ENCODE results near the gene PDIA4. TPM values are rescaled to one million over a fixed set of nuclear protein-coding genes. Genes with fewer than 3 reads are reported as not detected.
"Not testable (repeated sequence)": the region's sequence is repeated elsewhere in the genome, so short reads cannot be mapped to it uniquely, and the experiment has no call there.

PDIA4 gene
- total RNA-seq, 1 experiment from 2014 or later: 281 TPM

GRCh38 chr7:148982654-148983199, 45.6 kb downstream of the PDIA4 start:
- no peak overlapping the region for H3K27ac ChIP-seq (ENCODE audit: low read length)
- peak overlapping the region; percentile 65 to 80 for H3K4me3 ChIP-seq (ENCODE audit: low read depth in 2 of 2, low read length in 2 of 2)
- intact Hi-C loops (cut with micrococcal nuclease; ENCODE audit: unreplicated experiment): no loop called here
- ChIA-PET CTCF (interaction anchor here (0.7 kb wide), 2 partner anchors 143 to 570 kb away, joined by 3 to 5 read pairs; partner anchors contain the start of gene ZNF425), POLR2A (no interaction called here)
- DNase-seq (ENCODE audit: low read depth, low spot score) (no peak), ATAC-seq (0 out of 2 replicates have a peak, but pooled peaks have one; percentile 40)
- H3K27me3 ChIP-seq (ENCODE audit: control insufficient read depth, insufficient read depth, low read length): no peaks in the 10 kb centered on the region
- H3K9me3 ChIP-seq (ENCODE audit: control insufficient read depth, insufficient read depth, low read depth, low read length): no peaks in the 10 kb centered on the region
- in situ Hi-C loops (cut with HindIII; ENCODE audit: low pct_unique_long_range_greater_than_20kb, low sequenced_read_pairs): no loop called here
- H3K4me1 ChIP-seq (ENCODE audit: control insufficient read depth, insufficient read depth, low read length): peaks cover 10% of the 10 kb centered on the region
- no peaks in the 10 kb centered on the region for H3K36me3 ChIP-seq (ENCODE audit: control insufficient read depth, insufficient read depth, low read length)
- no TSS peak for BruUV-seq (replicated peaks)
- TF ChIP-seq TCF7L2 (IDR thresholded peaks at IDR 0.05; ENCODE audit: low read depth, low read length): no peak
- TF ChIP-seq REST (IDR thresholded peaks at IDR 0.05; ENCODE audit: insufficient read depth in 1 of 2, low read depth in 2 of 2, low read length in 1 of 2): no peak
- no peak for TF ChIP-seq SIN3A (IDR thresholded peaks at IDR 0.05; ENCODE audit: borderline replicate concordance, insufficient read depth, low read depth, low read length)
- no peak for TF ChIP-seq POLR2AphosphoS5 (IDR thresholded peaks at IDR 0.05; ENCODE audit: low read depth, low read length)
- TF ChIP-seq CTCF (IDR thresholded peaks at IDR 0.05): no peak

GRCh38 chr7:148979827-148980226, 48.5 kb downstream of the PDIA4 start:
- no peaks in the 10 kb centered on the region for H3K27me3 ChIP-seq (ENCODE audit: control insufficient read depth, insufficient read depth, low read length)
- no peak overlapping the region for H3K4me3 ChIP-seq (ENCODE audit: low read depth in 2 of 2, low read length in 2 of 2)
- H3K9me3 ChIP-seq (ENCODE audit: control insufficient read depth, insufficient read depth, low read depth, low read length): no peaks in the 10 kb centered on the region
- POLR2A ChIA-PET: interaction anchor here (0.6 kb wide), 1 partner anchor 282 kb away, joined by 3 read pairs; the partner anchor contains the start of gene ZNF783
- TF ChIP-seq REST (IDR thresholded peaks at IDR 0.05; ENCODE audit: insufficient read depth in 1 of 2, low read depth in 2 of 2, low read length in 1 of 2) (no peak), SIN3A (IDR thresholded peaks at IDR 0.05; ENCODE audit: borderline replicate concordance, insufficient read depth, low read depth, low read length) (no peak), CTCF (IDR thresholded peaks at IDR 0.05) (no peak), POLR2AphosphoS5 (IDR thresholded peaks at IDR 0.05; ENCODE audit: low read depth, low read length) (no peak), TCF7L2 (IDR thresholded peaks at IDR 0.05; ENCODE audit: low read depth, low read length) (no peak)
- CTCF ChIA-PET: interaction anchor here (0.6 kb wide), 1 partner anchor 10 kb away, joined by 3 read pairs; no protein-coding TSS in a partner anchor
- in situ Hi-C loops (cut with HindIII; ENCODE audit: low pct_unique_long_range_greater_than_20kb, low sequenced_read_pairs): no loop called here
- DNase-seq (ENCODE audit: low read depth, low spot score) (no peak), ATAC-seq (no peak)
- H3K36me3 ChIP-seq (ENCODE audit: control insufficient read depth, insufficient read depth, low read length): no peaks in the 10 kb centered on the region
- BruUV-seq (replicated peaks): no TSS peak
- peaks cover 10% of the 10 kb centered on the region for H3K4me1 ChIP-seq (ENCODE audit: control insufficient read depth, insufficient read depth, low read length)
- intact Hi-C loops (cut with micrococcal nuclease; ENCODE audit: unreplicated experiment): no loop called here
- no peak overlapping the region for H3K27ac ChIP-seq (ENCODE audit: low read length)

- intact Hi-C loops (cut with micrococcal nuclease; ENCODE audit: unreplicated experiment); H3K36me3 ChIP-seq (ENCODE audit: control insufficient read depth, insufficient read depth, low read length); DNase-seq (ENCODE audit: low read depth, low spot score); ATAC-seq; H3K9me3 ChIP-seq (ENCODE audit: control insufficient read depth, insufficient read depth, low read depth, low read length); BruUV-seq (replicated peaks); in situ Hi-C loops (cut with HindIII; ENCODE audit: low pct_unique_long_range_greater_than_20kb, low sequenced_read_pairs); H3K27me3 ChIP-seq (ENCODE audit: control insufficient read depth, insufficient read depth, low read length); H3K4me1 ChIP-seq (ENCODE audit: control insufficient read depth, insufficient read depth, low read length); H3K27ac ChIP-seq (ENCODE audit: low read length); H3K4me3 ChIP-seq (ENCODE audit: low read depth in 2 of 2, low read length in 2 of 2): not testable (repeated sequence)
- CTCF ChIA-PET: interaction anchor here (0.6 kb wide), 1 partner anchor 11 kb away, joined by 3 read pairs; no protein-coding TSS in a partner anchor
- POLR2A ChIA-PET: interaction anchor here (0.7 kb wide), 1 partner anchor 100 kb away, joined by 7 read pairs; no protein-coding TSS in a partner anchor
These were observed 49.2 kb downstream of the PDIA4 start for GRCh38 chr7:148979072-148979471.
